Measurements from ENCODE around the gene NKAIN2.
"Not testable (repeated sequence)": the region's sequence is repeated elsewhere in the genome, so short reads cannot be mapped to it uniquely, and the experiment has no call there.

The NKAIN2 gene

GRCh38 chr6:124074606-124075005, 270.9 kb downstream of the NKAIN2 start:
- DNase-seq (ENCODE audit: low read depth in 3 of 3, low spot score in 1 of 3): no peak

DNA sequence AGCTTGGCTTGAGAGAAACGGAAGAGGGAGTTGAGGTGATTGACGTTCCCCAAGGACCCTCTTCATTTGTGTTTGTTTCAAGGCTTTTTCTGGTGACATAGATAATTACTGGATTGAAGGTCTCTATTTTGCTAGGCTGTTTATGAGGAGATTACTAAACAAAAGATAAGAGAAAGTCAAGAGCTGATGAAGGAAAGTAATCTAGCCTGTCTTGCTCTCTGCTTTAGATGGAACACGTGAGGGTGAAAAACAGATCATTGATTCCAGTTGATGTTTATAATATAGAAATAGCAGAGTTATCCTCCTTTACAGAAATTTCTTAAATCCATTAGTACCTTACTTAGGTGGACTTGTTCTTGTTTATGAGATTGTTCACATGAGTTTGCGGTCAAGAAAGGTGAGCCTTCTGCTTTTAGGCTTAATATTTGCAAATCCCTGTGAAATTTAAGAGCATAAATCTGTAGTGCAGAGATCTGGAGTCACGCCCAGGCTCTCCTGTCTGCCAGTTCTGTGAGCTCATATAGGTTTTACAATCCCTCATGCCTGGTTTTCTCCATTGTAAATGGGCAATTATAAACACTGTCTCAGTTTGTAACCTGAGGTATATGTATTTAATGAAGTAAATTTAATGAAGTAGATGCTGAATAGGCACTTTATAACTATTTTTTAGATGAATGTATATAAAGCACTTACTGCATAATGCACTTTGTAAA, 272.8 kb downstream of the NKAIN2 start:
- DNase-seq (ENCODE audit: low read depth in 3 of 3, low spot score in 1 of 3): no peak

GRCh38 chr6:124078169-124078568, 274.5 kb downstream of the NKAIN2 start:
- DNase-seq (ENCODE audit: low read depth in 3 of 3, low spot score in 1 of 3): no peak

DNA sequence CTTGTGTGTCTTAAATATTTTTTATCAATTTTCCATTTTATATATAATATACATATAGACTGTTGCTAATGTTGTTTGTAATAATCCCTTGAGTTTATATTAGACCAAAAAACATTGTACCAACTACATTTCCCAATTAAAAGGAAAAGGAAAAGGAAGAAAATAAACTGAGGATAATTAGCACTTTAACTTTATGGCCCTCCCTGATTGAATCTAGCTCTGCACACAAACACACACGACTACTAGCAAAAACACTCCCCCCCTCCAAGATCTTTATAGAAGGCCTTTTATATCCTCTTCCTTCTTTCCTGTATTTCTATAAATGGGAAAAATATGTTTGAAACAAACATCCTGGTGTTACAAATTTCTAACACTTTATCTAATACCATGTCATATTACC, 276.8 kb downstream of the NKAIN2 start:
- DNase-seq (ENCODE audit: low read depth in 3 of 3, low spot score in 1 of 3): no peak

GRCh38 chr6:124090491-124090890, 286.8 kb downstream of the NKAIN2 start:
- no peak for DNase-seq (ENCODE audit: low read depth in 3 of 3, low spot score in 1 of 3)

DNA sequence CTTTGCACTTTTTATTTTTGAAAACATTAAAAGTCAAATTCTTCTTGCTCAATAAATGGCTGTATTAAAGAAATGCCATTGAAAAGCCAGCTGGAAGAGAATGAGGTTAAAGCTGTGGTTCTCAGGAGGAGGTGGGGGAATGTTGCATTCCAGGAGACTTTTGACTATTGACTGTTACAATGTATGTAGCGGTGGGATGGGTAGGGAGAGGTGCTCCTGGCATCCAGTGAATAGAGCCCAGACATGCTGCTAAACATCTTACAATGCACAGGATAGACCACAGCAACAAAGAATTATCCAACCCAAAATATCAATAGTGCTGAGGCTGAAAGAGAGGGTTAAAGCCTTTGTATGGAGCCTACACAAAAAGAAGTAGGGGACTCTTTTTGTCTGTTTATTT, 295.9 kb downstream of the NKAIN2 start:
- DNase-seq (ENCODE audit: low read depth in 3 of 3, low spot score in 1 of 3): no peak

GRCh38 chr6:124110514-124110913, 306.8 kb downstream of the NKAIN2 start:
- DNase-seq (ENCODE audit: low read depth in 3 of 3, low spot score in 1 of 3): no peak

DNA sequence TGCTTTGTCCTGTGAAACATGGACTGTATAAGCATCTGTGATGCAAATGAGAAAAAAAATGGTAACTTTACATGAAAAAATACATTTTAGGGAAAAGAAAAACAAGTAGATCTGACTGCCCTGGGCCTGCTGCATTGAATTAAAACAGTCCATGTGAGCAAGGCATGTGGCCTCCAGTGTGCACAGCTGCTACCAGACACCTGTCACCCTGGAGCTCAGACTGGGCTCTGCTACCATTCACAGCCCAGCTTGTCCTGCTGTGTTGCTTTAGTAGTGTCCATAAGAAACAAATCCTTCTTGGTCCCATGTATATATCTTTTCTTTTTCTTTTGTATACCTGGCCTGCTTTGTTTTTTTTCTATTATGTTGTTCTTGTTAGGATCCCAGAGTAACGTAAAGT, 315.9 kb downstream of the NKAIN2 start:
- no peak for DNase-seq (ENCODE audit: low read depth in 3 of 3, low spot score in 1 of 3)

GRCh38 chr6:124123617-124124209, 320.0 kb downstream of the NKAIN2 start:
- no peak for DNase-seq (ENCODE audit: low read depth in 3 of 3, low spot score in 1 of 3)

GRCh38 chr6:124131259-124131658, 327.6 kb downstream of the NKAIN2 start:
- DNase-seq (ENCODE audit: low read depth in 3 of 3, low spot score in 1 of 3): no peak

- DNase-seq (ENCODE audit: low read depth in 3 of 3, low spot score in 1 of 3): no peak
Observed at GRCh38 chr6:124131779-124132178, 328.1 kb downstream of the NKAIN2 start.

- no peak for DNase-seq (ENCODE audit: low read depth in 3 of 3, low spot score in 1 of 3)
Observed at GRCh38 chr6:124132256-124132655, 328.6 kb downstream of the NKAIN2 start.

DNA sequence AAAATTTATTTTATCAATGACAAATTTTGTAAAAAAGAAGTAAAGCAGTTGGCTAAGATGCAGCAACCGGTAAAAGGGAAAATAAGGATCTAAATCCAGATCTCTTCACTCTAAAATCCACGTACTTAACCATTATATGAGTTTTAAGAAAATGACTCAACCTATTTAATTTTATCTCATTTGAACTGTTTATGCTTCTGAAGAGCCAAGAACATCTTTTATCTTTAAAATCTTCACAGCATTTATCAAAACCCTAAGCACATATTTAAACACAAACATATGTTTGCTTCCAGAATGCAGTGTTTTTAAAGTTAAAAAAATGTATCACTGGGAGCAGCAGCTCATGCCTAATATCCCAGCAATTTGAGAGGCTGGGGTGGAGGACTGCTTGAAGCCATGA, 339.2 kb downstream of the NKAIN2 start:
- DNase-seq (ENCODE audit: low read depth in 3 of 3, low spot score in 1 of 3): no peak

- DNase-seq (ENCODE audit: low read depth in 3 of 3, low spot score in 1 of 3): no peak
Observed at GRCh38 chr6:124143435-124143834, 339.8 kb downstream of the NKAIN2 start.

DNA sequence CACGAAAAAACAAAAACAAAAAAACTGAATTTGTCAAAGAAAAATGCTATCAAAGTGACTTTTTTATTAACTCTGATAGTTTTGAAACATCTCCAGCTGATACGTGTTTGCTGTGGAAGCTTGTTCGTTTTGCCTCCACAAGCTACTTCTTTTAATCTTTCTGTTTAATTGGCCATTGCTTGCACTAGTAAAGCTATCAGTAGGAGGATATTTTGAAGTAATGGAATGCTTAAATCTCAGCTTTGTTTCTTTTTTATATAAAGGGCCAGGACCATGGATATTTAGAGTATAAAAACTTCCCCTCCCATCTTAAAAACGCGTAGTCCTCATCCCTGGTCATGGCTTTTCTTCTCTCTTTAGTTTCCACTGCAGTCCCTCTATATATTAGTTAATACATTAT, 344.0 kb downstream of the NKAIN2 start:
- DNase-seq (ENCODE audit: low read depth in 3 of 3, low spot score in 1 of 3): no peak

DNA sequence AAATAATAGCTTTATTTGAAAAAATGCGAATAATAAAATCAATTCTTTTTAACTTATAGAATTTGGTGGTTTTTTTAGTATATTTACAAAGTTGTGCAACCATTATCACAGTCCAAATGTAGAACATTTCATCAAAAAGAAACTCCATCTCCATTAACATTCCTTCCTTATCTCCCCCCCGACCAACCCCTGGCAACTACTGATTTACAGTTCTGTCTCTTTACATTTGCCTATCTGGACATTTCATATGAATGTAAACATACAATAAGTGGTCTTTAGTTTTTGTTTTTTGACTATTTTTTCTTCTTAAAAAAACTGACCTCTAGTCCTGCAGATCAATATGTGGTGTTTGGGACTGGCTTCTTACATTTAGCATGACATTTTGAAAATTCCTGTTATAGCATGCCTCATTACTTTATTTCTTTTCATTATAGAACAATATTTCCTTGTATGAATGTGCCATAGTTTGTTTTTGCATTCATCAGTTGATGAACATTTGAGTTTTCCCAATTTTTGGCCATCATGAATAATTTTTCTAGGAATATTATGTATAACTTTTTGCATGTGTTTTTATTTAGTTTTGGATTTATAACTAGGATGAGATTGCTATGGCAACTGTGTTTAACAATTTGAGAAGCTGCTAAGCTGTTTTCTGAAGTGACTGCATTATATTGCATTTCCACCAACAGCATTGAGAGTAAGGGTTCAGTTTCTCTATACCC, 344.7 kb downstream of the NKAIN2 start:
- no peak for DNase-seq (ENCODE audit: low read depth in 3 of 3, low spot score in 1 of 3)

- no peak for DNase-seq (ENCODE audit: low read depth in 3 of 3, low spot score in 1 of 3)
Observed at GRCh38 chr6:124149646-124150045, 346.0 kb downstream of the NKAIN2 start.

DNA sequence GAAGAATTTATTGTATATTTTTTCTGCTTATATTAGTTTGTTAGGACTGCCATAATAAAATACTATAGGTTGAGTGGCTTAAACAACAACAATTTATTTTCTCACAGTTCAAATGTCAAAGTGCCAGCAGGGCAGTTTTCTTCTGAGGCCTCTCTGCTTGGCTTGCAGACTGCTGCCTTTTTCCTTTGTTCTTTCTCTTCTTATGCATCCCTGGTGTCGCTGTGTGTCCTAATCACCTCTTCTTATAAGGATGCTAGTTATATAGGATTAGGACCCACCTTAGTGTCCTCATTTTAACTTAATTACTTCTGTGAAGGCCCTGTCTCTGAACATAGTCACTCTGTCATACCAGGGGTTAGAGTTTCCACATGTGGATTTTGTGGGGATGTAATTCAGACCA, 354.4 kb downstream of the NKAIN2 start:
- no peak for DNase-seq (ENCODE audit: low read depth in 3 of 3, low spot score in 1 of 3)

DNA sequence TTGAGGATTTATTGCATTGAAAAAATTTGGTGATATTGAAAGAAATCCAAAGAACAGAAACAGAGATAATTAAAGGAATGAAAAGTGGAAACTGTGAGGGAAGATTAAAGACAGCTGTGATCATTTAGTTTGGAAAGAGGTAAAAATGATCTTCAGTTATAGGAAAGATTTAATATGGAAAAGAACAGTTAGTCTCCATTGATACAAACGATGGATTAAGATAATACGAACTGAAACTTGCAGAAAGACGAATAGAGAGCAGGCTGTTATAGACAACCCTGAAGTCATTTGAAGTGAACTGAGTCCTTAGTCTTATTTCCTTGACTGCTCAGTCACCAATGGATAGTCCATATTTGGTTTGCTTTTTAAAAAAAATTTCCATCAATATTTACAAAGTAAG, 360.0 kb downstream of the NKAIN2 start:
- DNase-seq (ENCODE audit: low read depth in 3 of 3, low spot score in 1 of 3): no peak

GRCh38 chr6:124164343-124164742, 360.7 kb downstream of the NKAIN2 start:
- DNase-seq (ENCODE audit: low read depth in 3 of 3, low spot score in 1 of 3): no peak

DNA sequence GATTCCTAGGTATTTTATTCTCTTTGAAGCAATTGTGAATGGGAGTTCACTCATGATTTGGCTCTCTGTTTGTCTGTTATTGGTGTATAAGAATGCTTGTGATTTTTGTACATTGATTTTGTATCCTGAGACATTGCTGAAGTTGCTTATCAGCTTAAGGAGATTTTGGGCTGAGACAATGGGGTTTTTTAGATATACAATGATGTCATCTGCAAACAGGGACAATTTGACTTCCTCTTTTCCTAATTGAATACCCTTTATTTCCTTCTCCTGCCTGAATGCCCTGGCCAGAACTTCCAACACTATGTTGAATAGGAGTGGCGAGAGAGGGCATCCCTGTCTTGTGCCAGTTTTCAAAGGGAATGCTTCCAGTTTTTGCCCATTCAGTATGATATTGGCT, 363.6 kb downstream of the NKAIN2 start:
- DNase-seq (ENCODE audit: low read depth in 3 of 3, low spot score in 1 of 3): not testable (repeated sequence)

DNA sequence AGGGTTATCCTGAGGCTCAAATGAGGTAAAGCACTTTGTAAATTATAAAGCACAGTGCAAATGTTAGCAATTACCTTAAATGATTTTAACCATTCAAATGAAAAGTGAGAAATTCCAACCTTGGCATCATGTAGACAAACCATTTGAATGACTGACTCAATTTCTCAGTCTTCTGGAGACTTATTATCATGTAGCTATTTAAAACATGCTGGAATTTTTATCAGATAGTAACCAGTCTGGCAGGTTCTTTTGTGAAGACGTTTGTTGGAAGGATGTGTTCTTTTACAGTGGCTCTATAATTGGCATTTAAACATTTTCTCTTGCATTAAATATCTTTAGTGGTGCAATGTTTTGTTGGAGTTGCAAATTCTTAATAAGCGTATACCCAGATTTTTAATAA, 386.6 kb downstream of the NKAIN2 start:
- no peak for DNase-seq (ENCODE audit: low read depth in 3 of 3, low spot score in 1 of 3)

Data from stimulated activated CD4-positive, alpha-beta T cell treated with anti-CD3 and anti-CD28 coated beads, TNF-alpha, amount 100 ng/mL, for 1 hour (primary cell).